Panc1 (cell line): ENCODE measurements around the gene ARSI. TPM values are rescaled to one million over a fixed set of nuclear protein-coding genes. Genes with fewer than 3 reads are reported as not detected.

Experiments used
- ATAC-seq: fragments of 200-7000 bp; cut with Tn5 transposase; 2 replicates; pipeline ENCODE4 v1.9.1; 2020; ENCODE audit warnings: mild to moderate bottlenecking, moderate library complexity
- BruUV-seq: library from RNA; stranded (reverse); fragments of 400-500 nt; replicated peaks from 2 replicates; lab custom pipeline; 2021; lab: Mats Ljungman, UMichigan
- CTCF ChIA-PET: fragments of 300-600 bp; sonication (Branson Sonifier 250); formaldehyde crosslinking; loops from one replicate; lab custom pipeline; 2022; ENCODE audit warnings: antibody characterized with exemption; lab: Charles Lee
- POLR2A ChIA-PET: fragments of 300-600 bp; sonication (Branson Sonifier 250); formaldehyde crosslinking; loops from one replicate; lab custom pipeline; 2022; ENCODE audit warnings: antibody characterized with exemption; lab: Charles Lee
- DNase-seq: peaks from one replicate; pipeline ENCODE4 v3.0.0-alpha.2; 2010; ENCODE audit warnings: low read depth, low spot score
- H3K27ac ChIP-seq: 2 replicates; pipeline ENCODE4 v1.5.1; 2011; ENCODE audit warnings: mild to moderate bottlenecking, low read length, inconsistent platforms
- H3K27me3 ChIP-seq: fragments of 200-500 bp; sonication (Bioruptor generic); 2 replicates; pipeline ENCODE4 v1.6.0; 2014; ENCODE audit warnings: low read length, inconsistent platforms; ENCODE audit not compliant: control insufficient read depth, insufficient read depth
- H3K36me3 ChIP-seq: fragments of 200-500 bp; sonication (Bioruptor generic); 2 replicates; pipeline ENCODE4 v1.5.1; 2014; ENCODE audit warnings: inconsistent platforms, mild to moderate bottlenecking, low read length, moderate library complexity; ENCODE audit not compliant: control insufficient read depth, insufficient read depth
- H3K4me1 ChIP-seq: 2 replicates; pipeline ENCODE4 v1.5.1; 2011; ENCODE audit warnings: inconsistent platforms, mild to moderate bottlenecking, low read length, moderate library complexity; ENCODE audit not compliant: control insufficient read depth, insufficient read depth
- H3K4me3 ChIP-seq, 2 experiments: 2 replicates each; pipeline ENCODE4 v1.5.1; 2011 to 2012; ENCODE audit warnings: low read depth in 2 of 2, low read length in 2 of 2, mild to moderate bottlenecking in 2 of 2, inconsistent platforms in 1 of 2, moderate library complexity in 1 of 2
- H3K9me3 ChIP-seq: fragments of 200-500 bp; sonication (Bioruptor generic); 2 replicates; pipeline ENCODE4 v1.5.1; 2014; ENCODE audit warnings: low read depth, mild to moderate bottlenecking, inconsistent platforms, low read length, moderate library complexity; ENCODE audit not compliant: control insufficient read depth, insufficient read depth
- POLR2AphosphoS5 ChIP-seq: IDR thresholded peaks from 2 replicates; pipeline ENCODE4 v1.6.1; 2012; ENCODE audit warnings: mild to moderate bottlenecking, low read depth, low read length, moderate library complexity
- SIN3A ChIP-seq: IDR thresholded peaks from 2 replicates; pipeline ENCODE4 v1.6.1; 2012; ENCODE audit warnings: low read depth, mild to moderate bottlenecking, low read length, moderate library complexity, borderline replicate concordance; ENCODE audit not compliant: insufficient read depth
- TCF7L2 ChIP-seq: IDR thresholded peaks from 2 replicates; pipeline ENCODE4 v1.6.1; 2011; ENCODE audit warnings: mild to moderate bottlenecking, low read depth, low read length, inconsistent platforms
- in situ Hi-C: cut with HindIII; loops from 2 replicates; pipeline ENCODE4 v1.10.0; 2016; ENCODE audit warnings: low sequenced_read_pairs, low pct_unique_long_range_greater_than_20kb
- intact Hi-C: fragments of 100-400 bp; cut with micrococcal nuclease; formaldehyde crosslinking; loops from one replicate; pipeline ENCODE4 v1.10.0; 2022; ENCODE audit not compliant: unreplicated experiment
- total RNA-seq: library from RNA; stranded (reverse); gene quantifications from one replicate; pipeline ENCODE4 v1.2.1, GENCODE V29; 2021; ENCODE audit not compliant: unreplicated experiment
- TF ChIP-seq, protein P1 (sequence below): fragments of 450-650 bp; IDR thresholded peaks from 2 replicates; pipeline ENCODE4 v1.5.1; 2017; ENCODE audit warnings: mild to moderate bottlenecking
- TF ChIP-seq, protein P2 (sequence below), 2 experiments: IDR thresholded peaks; 2 replicates each; pipeline ENCODE4 v1.6.1; 2011 to 2012; ENCODE audit warnings: low read depth in 2 of 2, control low read depth in 1 of 2, low read length in 1 of 2, mild to moderate bottlenecking in 1 of 2, moderate library complexity in 1 of 2; ENCODE audit not compliant: insufficient read depth in 1 of 2

ARSI gene
- total RNA-seq, 1 experiment from 2014 or later, result 18.6 TPM

DNA sequence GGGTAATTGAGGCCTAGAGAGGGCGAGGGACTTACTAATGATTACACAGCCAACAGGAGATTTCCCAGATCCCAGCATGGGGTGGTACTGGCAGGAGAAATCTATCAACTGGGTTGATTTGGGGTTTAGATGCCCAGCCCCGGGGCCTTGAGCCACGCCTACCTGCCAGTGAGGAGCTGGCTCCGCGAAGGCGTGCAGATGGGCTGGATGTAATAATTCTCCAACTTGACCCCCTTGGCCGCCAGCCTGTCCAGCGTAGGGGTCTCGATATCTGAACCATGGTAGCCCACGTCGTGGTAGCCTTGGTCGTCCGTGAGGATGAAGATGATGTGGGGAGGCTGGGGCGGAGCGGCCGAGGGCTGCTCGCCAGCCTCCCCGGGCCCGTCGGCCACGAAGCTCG is 804 bp downstream of the ARSI start:
- Histone ChIP-seq H3K27ac (peak overlapping the region; percentile 39; the same call in 1 of the 2 replicates), H3K36me3 (no peaks in the 10 kb centered on the region), H3K9me3 (no peaks in the 10 kb centered on the region), H3K27me3 (no peaks in the 10 kb centered on the region), H3K4me3 (peak overlapping the region; percentile 54 to 84), H3K4me1 (peaks cover 36% of the 10 kb centered on the region)
- POLR2A ChIA-PET, result no interaction called here
- no TSS peak for BruUV-seq
- CTCF ChIA-PET, result no interaction called here
- ATAC-seq (no peak), DNase-seq (no peak)
- intact Hi-C loops (no loop called here), in situ Hi-C loops (no loop called here)
- no peak for TF ChIP-seq POLR2AphosphoS5
- TF ChIP-seq, protein P1, sequence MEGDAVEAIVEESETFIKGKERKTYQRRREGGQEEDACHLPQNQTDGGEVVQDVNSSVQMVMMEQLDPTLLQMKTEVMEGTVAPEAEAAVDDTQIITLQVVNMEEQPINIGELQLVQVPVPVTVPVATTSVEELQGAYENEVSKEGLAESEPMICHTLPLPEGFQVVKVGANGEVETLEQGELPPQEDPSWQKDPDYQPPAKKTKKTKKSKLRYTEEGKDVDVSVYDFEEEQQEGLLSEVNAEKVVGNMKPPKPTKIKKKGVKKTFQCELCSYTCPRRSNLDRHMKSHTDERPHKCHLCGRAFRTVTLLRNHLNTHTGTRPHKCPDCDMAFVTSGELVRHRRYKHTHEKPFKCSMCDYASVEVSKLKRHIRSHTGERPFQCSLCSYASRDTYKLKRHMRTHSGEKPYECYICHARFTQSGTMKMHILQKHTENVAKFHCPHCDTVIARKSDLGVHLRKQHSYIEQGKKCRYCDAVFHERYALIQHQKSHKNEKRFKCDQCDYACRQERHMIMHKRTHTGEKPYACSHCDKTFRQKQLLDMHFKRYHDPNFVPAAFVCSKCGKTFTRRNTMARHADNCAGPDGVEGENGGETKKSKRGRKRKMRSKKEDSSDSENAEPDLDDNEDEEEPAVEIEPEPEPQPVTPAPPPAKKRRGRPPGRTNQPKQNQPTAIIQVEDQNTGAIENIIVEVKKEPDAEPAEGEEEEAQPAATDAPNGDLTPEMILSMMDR, result no peak
- TF ChIP-seq SIN3A, result no peak
- TF ChIP-seq, protein P2, sequence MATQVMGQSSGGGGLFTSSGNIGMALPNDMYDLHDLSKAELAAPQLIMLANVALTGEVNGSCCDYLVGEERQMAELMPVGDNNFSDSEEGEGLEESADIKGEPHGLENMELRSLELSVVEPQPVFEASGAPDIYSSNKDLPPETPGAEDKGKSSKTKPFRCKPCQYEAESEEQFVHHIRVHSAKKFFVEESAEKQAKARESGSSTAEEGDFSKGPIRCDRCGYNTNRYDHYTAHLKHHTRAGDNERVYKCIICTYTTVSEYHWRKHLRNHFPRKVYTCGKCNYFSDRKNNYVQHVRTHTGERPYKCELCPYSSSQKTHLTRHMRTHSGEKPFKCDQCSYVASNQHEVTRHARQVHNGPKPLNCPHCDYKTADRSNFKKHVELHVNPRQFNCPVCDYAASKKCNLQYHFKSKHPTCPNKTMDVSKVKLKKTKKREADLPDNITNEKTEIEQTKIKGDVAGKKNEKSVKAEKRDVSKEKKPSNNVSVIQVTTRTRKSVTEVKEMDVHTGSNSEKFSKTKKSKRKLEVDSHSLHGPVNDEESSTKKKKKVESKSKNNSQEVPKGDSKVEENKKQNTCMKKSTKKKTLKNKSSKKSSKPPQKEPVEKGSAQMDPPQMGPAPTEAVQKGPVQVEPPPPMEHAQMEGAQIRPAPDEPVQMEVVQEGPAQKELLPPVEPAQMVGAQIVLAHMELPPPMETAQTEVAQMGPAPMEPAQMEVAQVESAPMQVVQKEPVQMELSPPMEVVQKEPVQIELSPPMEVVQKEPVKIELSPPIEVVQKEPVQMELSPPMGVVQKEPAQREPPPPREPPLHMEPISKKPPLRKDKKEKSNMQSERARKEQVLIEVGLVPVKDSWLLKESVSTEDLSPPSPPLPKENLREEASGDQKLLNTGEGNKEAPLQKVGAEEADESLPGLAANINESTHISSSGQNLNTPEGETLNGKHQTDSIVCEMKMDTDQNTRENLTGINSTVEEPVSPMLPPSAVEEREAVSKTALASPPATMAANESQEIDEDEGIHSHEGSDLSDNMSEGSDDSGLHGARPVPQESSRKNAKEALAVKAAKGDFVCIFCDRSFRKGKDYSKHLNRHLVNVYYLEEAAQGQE (IDR thresholded peaks at IDR 0.05; ENCODE audit: insufficient read depth in 1 of 2, low read depth in 2 of 2, low read length in 1 of 2), result no peak
- no peak for TF ChIP-seq TCF7L2

GRCh38 chr5:150301170-150301505 is 1.6 kb downstream of the ARSI start:
- DNase-seq, result no peak
- in situ Hi-C loops, result no loop called here
- Histone ChIP-seq H3K4me1 (peaks cover 36% of the 10 kb centered on the region), H3K27ac (peak overlapping the region; percentile 20; the same call in 1 of the 2 replicates), H3K27me3 (no peaks in the 10 kb centered on the region), H3K9me3 (no peaks in the 10 kb centered on the region), H3K4me3 (peak overlapping the region; percentile 54 to 84; a peak in 3 of 4 replicates), H3K36me3 (no peaks in the 10 kb centered on the region)
- TSS peak; percentile 80 for BruUV-seq
- intact Hi-C loops, result no loop called here
- POLR2A ChIA-PET, result no interaction called here
- TF ChIP-seq, protein P2 (IDR thresholded peaks at IDR 0.05; ENCODE audit: insufficient read depth in 1 of 2, low read depth in 2 of 2, low read length in 1 of 2), result no peak
- TF ChIP-seq, protein P1, result no peak
- TF ChIP-seq SIN3A (no peak), POLR2AphosphoS5 (no peak), TCF7L2 (no peak)
- CTCF ChIA-PET, result no interaction called here
- no peak for ATAC-seq
